HEK293T (cell line): ENCODE data around the gene TAF5L.

Experiments
- ARNT ChIP-seq: fragments of 450-650 bp; IDR thresholded peaks from 2 replicates; pipeline ENCODE4 v1.6.1; 2017; ENCODE audit warnings: mild to moderate bottlenecking
- BHLHE40 ChIP-seq: fragments of 450-650 bp; IDR thresholded peaks from 2 replicates; pipeline ENCODE4 v1.6.1; 2016; ENCODE audit warnings: mild to moderate bottlenecking, moderate library complexity, borderline replicate concordance
- FOXA1 ChIP-seq: fragments of 450-650 bp; IDR thresholded peaks from 2 replicates; pipeline ENCODE4 v1.6.1; 2016; ENCODE audit warnings: mild to moderate bottlenecking
- FOXK2 ChIP-seq: fragments of 450-650 bp; IDR thresholded peaks from 2 replicates; pipeline ENCODE4 v1.6.1; 2016; ENCODE audit warnings: mild to moderate bottlenecking
- FOXM1 ChIP-seq: fragments of 450-650 bp; IDR thresholded peaks from 2 replicates; pipeline ENCODE4 v1.6.1; 2017; ENCODE audit warnings: mild to moderate bottlenecking, borderline replicate concordance
- HDGF ChIP-seq: fragments of 450-650 bp; IDR thresholded peaks from 2 replicates; pipeline ENCODE4 v1.6.1; 2017; ENCODE audit warnings: antibody characterized with exemption, borderline replicate concordance
- LEF1 ChIP-seq: fragments of 450-650 bp; IDR thresholded peaks from 2 replicates; pipeline ENCODE4 v1.6.1; 2017; ENCODE audit warnings: mild to moderate bottlenecking, borderline replicate concordance
- SUZ12 ChIP-seq: fragments of 450-650 bp; IDR thresholded peaks from 2 replicates; pipeline ENCODE4 v1.6.1; 2016; ENCODE audit warnings: mild to moderate bottlenecking
- TARDBP ChIP-seq: fragments of 450-650 bp; IDR thresholded peaks from 2 replicates; pipeline ENCODE4 v1.6.1; 2016
- TF ChIP-seq, protein P1 (sequence below): fragments of 450-650 bp; IDR thresholded peaks from 2 replicates; pipeline ENCODE4 v1.6.1; 2016

DNA sequence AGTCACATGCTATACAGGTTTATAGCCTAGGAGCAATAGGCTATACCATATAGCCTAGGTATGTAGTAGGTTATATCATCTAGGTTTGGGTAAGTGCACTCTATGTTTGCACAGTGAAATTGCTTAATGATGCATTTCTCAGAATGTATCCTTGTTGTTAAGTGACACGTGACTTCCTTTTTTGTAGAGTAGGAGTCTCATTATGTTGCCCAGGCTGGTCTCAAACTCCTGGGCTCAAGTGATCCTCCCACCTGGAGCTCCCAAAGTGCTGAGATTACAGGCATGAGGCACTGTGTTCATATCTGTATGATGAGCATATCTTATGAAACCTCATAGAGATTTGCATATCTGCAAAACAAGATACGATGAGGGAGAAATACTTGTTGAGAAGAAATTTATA is 53.6 kb downstream of the TAF5L start:
- TF ChIP-seq HDGF (no peak), LEF1 (no peak), SUZ12 (no peak), FOXM1 (no peak), TARDBP (no peak), FOXA1 (peak; percentile 93), FOXK2 (no peak), BHLHE40 (no peak), ARNT (no peak)
- TF ChIP-seq, protein P1, sequence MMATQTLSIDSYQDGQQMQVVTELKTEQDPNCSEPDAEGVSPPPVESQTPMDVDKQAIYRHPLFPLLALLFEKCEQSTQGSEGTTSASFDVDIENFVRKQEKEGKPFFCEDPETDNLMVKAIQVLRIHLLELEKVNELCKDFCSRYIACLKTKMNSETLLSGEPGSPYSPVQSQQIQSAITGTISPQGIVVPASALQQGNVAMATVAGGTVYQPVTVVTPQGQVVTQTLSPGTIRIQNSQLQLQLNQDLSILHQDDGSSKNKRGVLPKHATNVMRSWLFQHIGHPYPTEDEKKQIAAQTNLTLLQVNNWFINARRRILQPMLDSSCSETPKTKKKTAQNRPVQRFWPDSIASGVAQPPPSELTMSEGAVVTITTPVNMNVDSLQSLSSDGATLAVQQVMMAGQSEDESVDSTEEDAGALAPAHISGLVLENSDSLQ: no peak
